HAP-1 (cell line): ENCODE measurements around the gene DPYSL4.

Source experiments
- DNase-seq, 2 experiments: peaks; one replicate each; pipeline ENCODE4 v3.0.0-alpha.2; 2016 to 2020; ENCODE audit warnings: low spot score in 2 of 2
- H3K27me3 ChIP-seq: fragments of 250-450 bp; sonication (Bioruptor Pico); 2 replicates; pipeline ENCODE4 v1.5.1; 2020; ENCODE audit warnings: low read depth, mild to moderate bottlenecking, moderate library complexity
- H3K36me3 ChIP-seq: fragments of 250-450 bp; sonication (Bioruptor Pico); replicated peaks from 2 replicates; pipeline ENCODE4 v1.5.1; 2020; ENCODE audit warnings: mild to moderate bottlenecking
- H3K4me1 ChIP-seq: fragments of 250-450 bp; sonication (Bioruptor Pico); 2 replicates; pipeline ENCODE4 v1.5.1; 2020; ENCODE audit warnings: mild to moderate bottlenecking
- H3K4me3 ChIP-seq: fragments of 250-450 bp; sonication (Bioruptor Pico); 2 replicates; pipeline ENCODE4 v1.5.1; 2020; ENCODE audit warnings: mild to moderate bottlenecking, moderate library complexity
- H3K9me3 ChIP-seq: fragments of 250-450 bp; sonication (Bioruptor Pico); 2 replicates; pipeline ENCODE4 v1.5.1; 2020; ENCODE audit warnings: mild to moderate bottlenecking, moderate library complexity
- in situ Hi-C: fragments of 300-500 bp; cut with MboI; formaldehyde crosslinking; loops from 3 replicates; pipeline ENCODE4 v1.14.3; 2020; ENCODE audit warnings: low sequenced_read_pairs, inconsistent platforms, mixed read lengths

Gene DPYSL4

DNA sequence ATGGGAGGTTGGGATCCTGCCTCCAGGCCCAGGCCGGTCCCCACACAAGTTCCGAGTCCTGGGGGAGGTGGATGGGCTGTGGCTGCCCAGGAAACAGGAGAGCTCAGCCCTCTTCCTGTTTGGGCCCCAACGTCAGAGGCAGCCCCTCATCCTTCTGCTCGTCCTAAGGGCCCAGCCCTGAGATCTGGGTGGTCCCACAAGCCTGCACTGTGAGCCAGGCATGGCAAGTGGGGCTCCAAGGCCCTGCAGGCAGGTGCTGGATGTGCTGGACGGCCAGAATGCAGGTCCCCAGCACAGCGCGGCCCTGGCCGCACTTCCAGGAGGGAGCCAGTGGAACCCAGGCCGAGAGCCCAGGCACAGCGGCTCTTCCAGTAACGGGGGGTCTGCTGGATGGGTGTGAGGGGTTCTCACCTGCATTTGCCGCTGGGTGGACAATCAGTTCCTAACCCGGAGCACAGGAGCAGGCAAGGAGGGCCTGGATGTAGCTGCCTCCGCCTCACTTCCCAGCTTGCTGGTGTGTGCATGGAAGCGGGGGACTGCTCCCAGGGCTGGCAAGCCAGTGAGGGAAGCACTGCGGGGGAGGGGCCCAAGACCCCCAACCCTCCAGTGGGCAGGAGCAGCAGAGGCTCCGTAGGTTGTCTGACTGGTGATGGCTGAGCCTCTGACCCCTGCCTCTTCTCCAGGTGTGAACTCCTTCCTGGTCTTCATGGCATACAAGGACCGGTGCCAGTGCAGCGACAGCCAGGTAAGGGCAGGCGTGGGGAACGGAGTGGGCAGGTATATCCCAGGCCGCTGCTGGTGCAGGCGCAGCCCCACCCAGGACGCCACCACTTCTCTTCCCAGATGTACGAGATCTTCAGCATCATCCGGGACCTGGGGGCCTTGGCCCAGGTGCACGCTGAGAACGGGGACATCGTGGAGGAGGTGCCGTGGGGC is 9.7 kb downstream of the DPYSL4 start:
- in situ Hi-C loops = no loop called here
- no peak overlapping the region for H3K4me3 ChIP-seq
- no peaks in the 10 kb centered on the region for H3K27me3 ChIP-seq
- DNase-seq = no peak
- no peaks in the 10 kb centered on the region for H3K9me3 ChIP-seq
- 0 out of 2 replicates have a peak, but pooled peaks cover 7% of the 10 kb centered on the region for H3K36me3 ChIP-seq
- H3K4me1 ChIP-seq = no peaks in the 10 kb centered on the region

DNA sequence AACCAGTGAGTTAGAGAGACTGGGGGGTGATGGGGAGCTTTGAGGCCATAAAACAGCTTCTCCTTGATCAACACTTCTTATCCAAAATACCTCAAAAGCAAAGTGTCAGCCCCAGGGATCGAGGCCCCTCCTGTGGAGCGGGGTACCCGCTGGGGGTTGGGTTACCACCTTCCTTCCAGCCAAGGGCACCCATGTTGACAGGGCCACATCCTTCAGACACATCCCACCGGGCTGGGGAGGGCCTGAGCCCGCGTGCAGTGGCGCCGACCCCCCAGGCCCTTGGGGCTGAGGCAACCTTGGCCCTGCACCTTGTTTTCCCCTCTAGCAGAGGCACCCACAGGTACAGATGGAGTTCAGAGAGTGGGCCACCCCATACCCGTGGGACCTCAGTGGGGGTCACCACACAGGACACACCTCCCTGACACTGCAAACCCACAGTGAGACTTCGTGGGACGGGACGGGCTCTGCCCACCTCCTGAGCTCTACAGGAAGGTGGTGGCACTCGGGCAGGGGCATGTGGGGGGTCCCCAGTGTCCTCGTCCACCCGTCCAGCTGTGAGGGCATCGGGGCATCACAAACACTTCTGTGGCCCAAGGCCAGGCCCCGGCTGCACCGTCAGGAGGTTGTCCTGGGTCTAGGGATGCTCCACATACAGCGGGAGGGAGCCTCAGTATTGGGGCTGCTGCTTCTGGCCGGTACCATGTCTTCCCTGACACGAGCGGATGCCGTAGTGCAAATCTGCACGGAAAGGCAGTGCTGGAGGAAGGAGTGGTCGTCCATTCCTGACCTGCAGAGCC is 10.7 kb downstream of the DPYSL4 start:
- in situ Hi-C loops = no loop called here
- H3K4me1 ChIP-seq = no peaks in the 10 kb centered on the region
- 0 out of 2 replicates have a peak, but pooled peaks cover 7% of the 10 kb centered on the region for H3K36me3 ChIP-seq
- no peaks in the 10 kb centered on the region for H3K27me3 ChIP-seq
- no peak overlapping the region for H3K4me3 ChIP-seq
- no peak for DNase-seq
- no peaks in the 10 kb centered on the region for H3K9me3 ChIP-seq

DNA sequence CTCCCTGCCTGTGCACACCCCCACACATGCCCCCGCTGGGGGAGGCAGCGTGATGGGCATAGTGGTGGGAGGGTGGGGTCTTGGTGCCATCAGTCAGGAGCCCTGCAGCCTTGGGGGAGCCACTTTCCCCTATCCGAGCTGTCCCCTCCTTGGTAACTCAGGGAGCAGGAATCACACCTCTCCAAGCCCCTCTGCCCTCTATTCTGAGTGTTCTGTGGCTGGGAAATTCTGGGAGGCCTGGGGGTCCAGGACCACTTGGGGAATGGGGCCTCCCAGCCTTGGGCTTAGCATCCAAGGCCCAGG is 11.3 kb downstream of the DPYSL4 start:
- H3K36me3 ChIP-seq = 0 out of 2 replicates have a peak, but pooled peaks cover 7% of the 10 kb centered on the region
- no peaks in the 10 kb centered on the region for H3K27me3 ChIP-seq
- H3K9me3 ChIP-seq = no peaks in the 10 kb centered on the region
- in situ Hi-C loops = no loop called here
- no peaks in the 10 kb centered on the region for H3K4me1 ChIP-seq
- H3K4me3 ChIP-seq = no peak overlapping the region
- DNase-seq = no peak

DNA sequence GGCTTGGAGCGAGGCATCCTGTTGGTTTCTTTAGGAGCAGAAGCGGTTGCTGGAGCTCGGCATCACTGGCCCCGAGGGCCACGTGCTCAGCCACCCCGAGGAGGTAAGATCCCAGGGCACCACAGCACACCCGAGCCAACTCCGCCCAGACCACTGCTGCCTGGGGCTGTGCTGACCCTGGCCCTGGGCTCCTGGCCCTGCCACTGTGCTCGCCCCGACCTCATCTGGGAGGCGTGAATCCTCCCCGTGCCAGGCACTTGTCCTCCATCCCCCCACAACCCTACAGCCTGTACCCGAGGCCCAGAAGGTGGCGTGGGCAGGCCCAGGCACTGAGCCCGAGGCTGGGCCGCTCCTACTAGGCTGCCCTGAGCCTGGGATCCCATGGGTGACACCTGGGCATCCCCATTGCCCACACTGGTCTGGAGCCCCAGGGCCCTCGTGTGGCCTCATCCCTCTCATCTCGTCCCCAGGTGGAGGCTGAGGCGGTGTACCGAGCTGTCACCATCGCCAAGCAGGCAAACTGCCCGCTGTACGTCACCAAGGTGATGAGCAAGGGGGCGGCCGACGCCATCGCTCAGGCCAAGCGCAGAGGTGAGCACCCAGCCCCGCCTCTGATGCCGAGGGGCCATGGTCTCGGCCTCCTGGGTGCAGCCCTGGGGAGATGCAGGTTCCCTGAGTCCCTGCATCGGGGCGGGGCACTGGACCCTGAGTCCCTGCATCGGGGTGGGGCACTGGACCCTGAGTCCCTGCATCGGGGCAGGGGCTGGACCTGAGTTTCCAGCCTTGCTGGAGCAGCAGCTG is 11.8 kb downstream of the DPYSL4 start:
- H3K4me3 ChIP-seq = no peak overlapping the region
- in situ Hi-C loops = no loop called here
- H3K36me3 ChIP-seq = 0 out of 2 replicates have a peak, but pooled peaks cover 7% of the 10 kb centered on the region
- no peaks in the 10 kb centered on the region for H3K9me3 ChIP-seq
- no peaks in the 10 kb centered on the region for H3K4me1 ChIP-seq
- no peaks in the 10 kb centered on the region for H3K27me3 ChIP-seq
- DNase-seq = no peak

DNA sequence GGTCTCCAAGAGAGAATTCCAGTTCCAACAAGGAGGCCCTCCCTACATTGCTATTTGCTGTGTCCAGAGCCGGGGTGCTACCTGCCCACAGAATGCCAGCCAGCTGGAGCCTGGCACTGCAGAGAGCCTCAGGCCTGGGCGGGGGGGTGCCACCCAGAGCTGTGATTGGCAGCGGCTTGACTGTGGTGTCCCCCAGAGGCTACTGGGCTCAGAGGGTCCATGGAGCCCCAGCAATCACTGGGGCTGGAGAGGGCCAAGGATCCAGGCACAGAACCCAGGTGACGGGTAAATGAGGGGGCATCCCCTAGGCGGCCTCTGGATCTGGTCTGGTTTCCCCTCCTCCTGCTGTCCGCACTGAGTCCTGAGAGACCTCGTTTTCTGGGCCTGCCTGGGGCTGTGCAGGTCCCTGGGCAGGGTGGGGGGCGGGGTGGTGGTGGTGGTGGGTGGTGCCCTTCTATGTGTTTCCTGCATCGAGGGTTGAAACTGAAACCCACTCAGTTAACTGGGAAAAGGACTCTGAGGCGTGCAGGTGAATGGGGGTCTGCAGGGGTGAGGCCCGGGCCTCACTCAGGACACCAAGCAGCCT is 12.6 kb downstream of the DPYSL4 start:
- no peaks in the 10 kb centered on the region for H3K4me1 ChIP-seq
- no peaks in the 10 kb centered on the region for H3K27me3 ChIP-seq
- H3K9me3 ChIP-seq = no peaks in the 10 kb centered on the region
- no peak for DNase-seq
- peaks cover 3% of the 10 kb centered on the region; the same call in 1 of the 2 replicates for H3K36me3 ChIP-seq
- no peak overlapping the region for H3K4me3 ChIP-seq
- in situ Hi-C loops = no loop called here

DNA sequence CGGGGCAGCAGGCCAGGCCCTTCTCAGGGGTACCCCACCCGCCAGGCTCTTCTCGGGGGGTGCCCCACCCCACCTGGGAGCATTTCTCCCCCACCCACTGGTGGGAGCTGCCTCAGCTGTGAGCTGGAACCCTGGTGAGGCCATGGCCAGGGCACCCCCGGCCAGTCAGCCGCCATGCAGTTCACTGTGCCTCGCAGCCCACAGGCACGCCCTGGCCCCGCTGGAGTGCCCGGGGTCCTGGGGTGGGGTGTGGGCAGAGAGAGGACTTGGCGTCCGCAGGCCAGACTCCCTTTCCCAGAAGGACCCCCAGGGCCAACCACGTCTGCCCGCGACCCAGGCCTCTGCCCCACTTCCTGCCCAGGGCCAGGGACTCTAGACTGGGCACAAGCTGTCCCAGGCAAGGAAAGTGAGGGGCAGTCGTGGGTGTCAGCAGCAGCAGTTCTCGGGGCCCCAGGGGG is 13.1 kb downstream of the DPYSL4 start:
- H3K36me3 ChIP-seq = peaks cover 3% of the 10 kb centered on the region; the same call in 1 of the 2 replicates
- H3K27me3 ChIP-seq = no peaks in the 10 kb centered on the region
- H3K4me1 ChIP-seq = no peaks in the 10 kb centered on the region
- in situ Hi-C loops = loop anchor here (25.0 kb wide), 1 partner anchor 437 kb away; no protein-coding TSS in a partner anchor
- no peak overlapping the region for H3K4me3 ChIP-seq
- no peak for DNase-seq
- no peaks in the 10 kb centered on the region for H3K9me3 ChIP-seq

DNA sequence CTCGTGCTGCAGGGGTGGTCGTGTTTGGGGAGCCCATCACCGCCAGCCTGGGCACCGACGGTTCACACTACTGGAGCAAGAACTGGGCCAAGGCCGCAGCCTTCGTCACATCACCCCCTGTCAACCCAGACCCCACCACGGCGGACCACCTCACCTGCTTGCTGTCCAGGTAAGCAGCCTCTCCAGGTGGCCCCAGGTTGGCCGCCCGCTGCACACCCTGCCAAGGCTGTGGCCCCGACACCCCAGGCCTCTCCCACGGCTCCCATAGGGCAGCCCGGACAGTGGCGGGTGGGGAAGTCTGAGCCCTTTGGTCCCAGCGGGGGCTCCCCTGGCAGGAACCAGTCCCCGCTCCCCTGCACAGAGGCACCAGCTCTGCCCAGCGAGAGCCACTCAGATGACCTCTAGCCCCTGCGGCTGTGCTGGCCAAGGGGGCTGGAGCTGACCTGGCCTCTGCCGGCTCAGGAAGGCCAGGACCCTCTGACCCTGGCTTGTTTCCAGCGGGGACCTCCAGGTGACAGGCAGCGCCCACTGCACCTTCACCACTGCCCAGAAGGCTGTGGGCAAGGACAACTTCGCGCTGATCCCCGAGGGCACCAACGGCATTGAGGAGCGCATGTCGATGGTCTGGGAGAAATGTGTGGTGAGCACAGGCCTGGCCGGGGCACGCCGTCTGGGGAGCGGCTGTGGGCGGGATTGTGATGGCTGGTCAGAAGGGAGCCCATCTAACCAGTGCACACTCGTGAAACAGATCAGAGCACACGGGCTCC is 13.8 kb downstream of the DPYSL4 start:
- H3K27me3 ChIP-seq = no peaks in the 10 kb centered on the region
- no peaks in the 10 kb centered on the region for H3K9me3 ChIP-seq
- H3K4me1 ChIP-seq = no peaks in the 10 kb centered on the region
- in situ Hi-C loops = loop anchor here (25.0 kb wide), 1 partner anchor 437 kb away; no protein-coding TSS in a partner anchor
- no peak overlapping the region for H3K4me3 ChIP-seq
- H3K36me3 ChIP-seq = peaks cover 3% of the 10 kb centered on the region; the same call in 1 of the 2 replicates
- DNase-seq = no peak

DNA sequence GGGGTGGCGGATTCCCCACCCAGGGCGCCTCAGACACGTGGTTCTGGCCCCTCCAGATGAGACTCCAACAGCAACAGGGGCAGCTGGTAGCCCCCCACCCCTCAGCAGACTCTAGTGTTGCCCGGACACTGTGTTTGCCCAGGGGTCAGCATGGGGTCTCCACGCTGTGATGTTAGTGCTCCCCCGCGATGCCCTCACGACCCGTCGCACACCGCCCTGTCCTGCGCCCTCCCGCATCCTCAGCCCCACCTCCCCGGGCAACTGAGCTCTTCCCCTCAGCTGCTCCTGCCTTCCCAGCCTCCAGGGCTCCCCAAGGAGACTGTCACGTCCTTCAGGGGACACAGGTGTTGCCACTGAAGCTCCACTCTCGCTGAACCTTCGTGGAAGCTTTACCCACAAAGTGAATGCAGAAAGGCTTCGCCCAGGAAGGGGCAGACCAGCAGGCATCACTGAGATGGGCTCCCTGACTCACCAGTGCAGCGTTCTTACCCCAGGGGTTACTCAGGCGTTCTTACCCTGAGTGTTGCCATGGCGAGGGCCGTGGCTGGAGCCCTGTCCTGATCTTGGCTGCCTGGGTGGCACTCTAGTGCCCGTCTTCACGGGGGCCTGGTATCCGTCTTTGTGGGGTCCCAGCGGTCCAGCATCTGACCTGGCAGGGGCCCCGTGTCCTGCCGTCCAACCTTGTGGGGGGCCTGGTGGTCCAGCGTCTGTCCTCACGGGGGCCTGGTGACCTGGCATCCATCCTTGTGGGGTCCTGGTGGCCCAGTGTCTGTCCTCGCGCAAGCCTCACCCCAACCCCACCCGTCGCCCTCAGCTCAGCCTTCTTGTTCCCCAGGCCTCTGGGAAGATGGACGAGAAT is 14.6 kb downstream of the DPYSL4 start:
- H3K36me3 ChIP-seq = peaks cover 3% of the 10 kb centered on the region; the same call in 1 of the 2 replicates

DNA sequence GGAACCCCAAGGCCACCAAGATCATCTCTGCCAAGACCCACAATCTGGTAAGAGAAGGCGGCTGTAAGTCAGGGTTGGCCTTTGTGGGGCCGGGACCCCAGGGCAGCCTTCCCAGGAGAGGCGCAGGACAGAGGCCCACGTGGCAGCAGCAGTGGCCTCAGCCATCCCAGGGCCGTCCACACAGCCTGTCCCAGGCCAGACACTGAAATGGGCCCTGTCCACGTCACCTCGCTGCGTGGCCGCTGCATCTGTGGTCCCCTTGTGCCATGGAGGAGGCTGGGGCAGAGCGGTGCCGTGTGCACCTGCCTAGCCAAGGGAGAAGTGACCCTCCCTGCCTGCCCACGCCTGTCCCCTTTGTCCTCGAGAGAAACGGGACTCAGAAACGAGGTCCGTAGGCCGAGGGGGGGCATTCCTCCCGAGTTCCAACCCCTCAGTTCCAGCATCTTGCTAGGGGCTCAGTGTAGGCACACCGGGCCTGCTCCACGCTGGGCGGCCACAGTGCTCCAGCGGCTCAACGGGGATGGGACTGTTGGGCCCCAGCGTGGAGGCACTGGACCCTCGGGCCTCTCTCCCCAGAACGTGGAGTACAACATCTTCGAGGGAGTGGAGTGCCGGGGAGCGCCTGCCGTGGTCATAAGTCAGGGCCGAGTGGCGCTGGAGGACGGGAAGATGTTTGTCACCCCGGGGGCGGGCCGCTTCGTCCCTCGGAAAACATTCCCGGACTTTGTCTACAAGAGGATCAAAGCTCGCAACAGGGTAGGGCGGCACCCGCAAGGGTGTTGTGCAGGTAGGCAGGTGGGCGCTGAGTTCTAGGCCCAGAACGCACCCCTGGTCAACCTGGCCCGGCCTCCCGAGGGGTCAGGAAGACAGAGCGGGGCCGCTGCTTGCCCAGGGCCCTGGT is 15.6 kb downstream of the DPYSL4 start:
- H3K9me3 ChIP-seq = no peaks in the 10 kb centered on the region
- H3K27me3 ChIP-seq = no peaks in the 10 kb centered on the region
- in situ Hi-C loops = loop anchor here (25.0 kb wide), 1 partner anchor 435 kb away; no protein-coding TSS in a partner anchor
- no peak overlapping the region for H3K4me3 ChIP-seq
- no peak for DNase-seq
- no peaks in the 10 kb centered on the region for H3K4me1 ChIP-seq
- peaks cover 3% of the 10 kb centered on the region; the same call in 1 of the 2 replicates for H3K36me3 ChIP-seq

More for the DNA sequence above, 14.6 kb downstream of the DPYSL4 start:
- no peaks in the 10 kb centered on the region for H3K27me3 ChIP-seq
- no peaks in the 10 kb centered on the region for H3K4me1 ChIP-seq
- no peak overlapping the region for H3K4me3 ChIP-seq
- in situ Hi-C loops = loop anchor here (25.0 kb wide), 1 partner anchor 436 kb away; no protein-coding TSS in a partner anchor
- no peaks in the 10 kb centered on the region for H3K9me3 ChIP-seq
- DNase-seq = no peak

DNA sequence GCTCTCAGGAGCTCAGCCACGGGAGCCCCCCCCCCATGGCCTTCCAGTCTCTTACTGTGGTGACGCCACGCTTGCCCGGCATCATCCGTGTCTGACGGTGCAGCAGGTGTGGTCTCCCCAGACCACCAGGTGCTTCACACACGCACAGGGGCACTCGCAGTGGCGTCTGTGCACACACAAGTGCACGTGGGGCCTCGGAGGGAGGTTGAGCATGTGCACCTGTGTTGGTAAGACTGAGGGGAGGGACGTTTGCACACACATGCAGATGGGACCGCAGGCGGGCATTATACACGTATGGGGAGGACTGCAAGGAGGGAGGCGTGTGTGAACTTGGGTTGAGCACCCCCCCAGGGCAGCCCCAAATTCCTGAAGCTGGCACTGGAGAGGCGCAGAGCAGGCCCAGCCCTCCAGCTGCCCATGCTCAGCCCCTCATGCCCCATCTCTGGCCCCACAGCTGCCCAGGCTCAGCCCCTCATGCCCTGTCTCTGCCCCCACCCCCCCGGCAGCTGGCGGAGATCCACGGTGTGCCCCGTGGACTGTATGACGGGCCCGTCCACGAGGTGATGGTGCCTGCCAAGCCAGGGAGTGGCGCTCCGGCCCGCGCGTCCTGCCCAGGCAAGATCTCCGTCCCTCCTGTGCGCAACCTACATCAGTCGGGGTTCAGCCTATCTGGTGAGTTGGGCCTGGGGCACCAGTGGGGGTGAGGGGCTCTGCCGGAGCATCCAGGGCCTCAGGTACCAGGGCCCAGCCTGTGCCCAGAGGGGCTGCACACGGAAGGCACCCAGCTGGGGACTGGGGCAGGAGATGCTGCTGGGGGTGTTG is 16.7 kb downstream of the DPYSL4 start:
- Histone ChIP-seq H3K9me3 (no peaks in the 10 kb centered on the region), H3K36me3 (peaks cover 3% of the 10 kb centered on the region; the same call in 1 of the 2 replicates), H3K27me3 (no peaks in the 10 kb centered on the region), H3K4me1 (no peaks in the 10 kb centered on the region), H3K4me3 (no peak overlapping the region)
- peak in 1 of 2 experiments; percentile 7 for DNase-seq
- in situ Hi-C loops = loop anchor here (25.0 kb wide), 1 partner anchor 434 kb away; no protein-coding TSS in a partner anchor
